Measurements from ENCODE around the gene ATAD1.

Gene ATAD1

DNA sequence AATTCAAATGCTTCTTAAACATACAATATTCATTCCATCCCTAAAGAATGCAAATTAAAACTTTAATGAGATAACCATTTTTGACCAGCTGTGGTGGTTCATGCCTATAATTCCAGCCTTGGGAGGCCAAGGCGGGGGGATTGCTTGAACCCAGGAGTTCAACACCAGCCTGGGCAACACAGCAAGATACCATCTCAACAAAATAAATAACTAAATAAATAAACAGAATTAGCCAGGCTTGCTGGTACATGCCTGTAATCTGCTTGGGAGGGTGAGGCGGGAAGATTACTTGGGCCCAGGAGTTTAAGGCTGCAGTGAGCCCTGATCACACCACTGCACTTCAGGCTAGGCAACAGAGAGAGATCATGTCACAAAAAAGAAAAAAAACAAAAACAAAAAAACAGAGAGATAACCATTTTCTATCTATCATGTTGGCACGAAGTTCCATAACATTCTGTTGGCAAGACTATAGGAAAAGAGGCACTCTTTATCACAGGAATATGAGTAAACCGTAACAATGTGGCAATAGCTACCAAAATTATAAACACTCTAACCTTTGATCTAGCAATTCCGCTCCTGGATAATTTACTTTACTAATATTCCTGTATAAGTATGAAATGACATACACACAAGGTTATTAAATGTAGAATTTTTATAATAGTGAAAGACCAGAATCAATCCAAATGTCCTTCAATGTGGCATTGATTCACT, 52.2 kb downstream of the ATAD1 start:
- TF ChIP-seq, protein P1, sequence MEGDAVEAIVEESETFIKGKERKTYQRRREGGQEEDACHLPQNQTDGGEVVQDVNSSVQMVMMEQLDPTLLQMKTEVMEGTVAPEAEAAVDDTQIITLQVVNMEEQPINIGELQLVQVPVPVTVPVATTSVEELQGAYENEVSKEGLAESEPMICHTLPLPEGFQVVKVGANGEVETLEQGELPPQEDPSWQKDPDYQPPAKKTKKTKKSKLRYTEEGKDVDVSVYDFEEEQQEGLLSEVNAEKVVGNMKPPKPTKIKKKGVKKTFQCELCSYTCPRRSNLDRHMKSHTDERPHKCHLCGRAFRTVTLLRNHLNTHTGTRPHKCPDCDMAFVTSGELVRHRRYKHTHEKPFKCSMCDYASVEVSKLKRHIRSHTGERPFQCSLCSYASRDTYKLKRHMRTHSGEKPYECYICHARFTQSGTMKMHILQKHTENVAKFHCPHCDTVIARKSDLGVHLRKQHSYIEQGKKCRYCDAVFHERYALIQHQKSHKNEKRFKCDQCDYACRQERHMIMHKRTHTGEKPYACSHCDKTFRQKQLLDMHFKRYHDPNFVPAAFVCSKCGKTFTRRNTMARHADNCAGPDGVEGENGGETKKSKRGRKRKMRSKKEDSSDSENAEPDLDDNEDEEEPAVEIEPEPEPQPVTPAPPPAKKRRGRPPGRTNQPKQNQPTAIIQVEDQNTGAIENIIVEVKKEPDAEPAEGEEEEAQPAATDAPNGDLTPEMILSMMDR (IDR thresholded peaks at IDR 0.05; ENCODE audit: low read depth, low read length): no peak
- DNase-seq (ENCODE audit: extremely low read depth, low read depth): no peak

DNA sequence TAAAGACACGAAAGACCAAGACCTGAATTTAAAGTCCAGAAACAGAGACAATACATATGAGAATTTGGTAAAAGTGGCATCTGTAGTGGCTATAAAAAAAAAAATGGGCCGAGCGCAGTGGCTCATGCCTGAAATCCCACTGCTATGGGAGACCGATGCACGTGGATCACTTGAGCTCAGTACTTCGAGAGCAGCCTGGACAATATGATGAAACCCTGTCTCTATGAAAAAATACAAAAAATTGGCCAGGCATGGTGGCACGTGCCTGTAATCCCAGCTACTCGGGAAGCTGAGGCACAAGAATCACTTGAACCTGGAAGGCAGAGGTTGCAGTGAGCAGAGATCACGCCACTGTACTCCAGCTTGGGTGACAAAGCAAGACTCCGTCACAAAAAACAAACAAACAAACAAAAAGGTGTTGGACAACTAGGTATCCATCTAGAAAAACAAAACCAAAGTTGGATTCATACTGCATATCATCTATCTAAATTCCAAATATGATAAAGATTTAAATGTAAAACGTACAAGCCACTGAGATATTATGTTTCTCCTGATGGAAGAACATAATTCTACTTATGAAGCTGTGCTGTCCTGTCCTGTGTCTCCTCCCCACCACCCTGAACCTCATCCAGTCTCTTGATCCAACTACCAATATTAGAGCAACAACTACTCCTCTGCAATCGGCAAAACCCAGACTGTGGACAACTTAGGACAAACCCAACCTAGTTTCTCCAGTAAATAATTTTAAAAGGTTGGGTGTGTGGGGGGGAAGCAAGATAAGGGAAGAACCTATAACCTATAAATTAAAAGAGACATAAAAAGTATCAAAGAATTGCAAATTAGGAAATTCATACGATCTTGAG, 53.7 kb downstream of the ATAD1 start:
- TF ChIP-seq, protein P1 (IDR thresholded peaks at IDR 0.05; ENCODE audit: low read depth, low read length): no peak

DNA sequence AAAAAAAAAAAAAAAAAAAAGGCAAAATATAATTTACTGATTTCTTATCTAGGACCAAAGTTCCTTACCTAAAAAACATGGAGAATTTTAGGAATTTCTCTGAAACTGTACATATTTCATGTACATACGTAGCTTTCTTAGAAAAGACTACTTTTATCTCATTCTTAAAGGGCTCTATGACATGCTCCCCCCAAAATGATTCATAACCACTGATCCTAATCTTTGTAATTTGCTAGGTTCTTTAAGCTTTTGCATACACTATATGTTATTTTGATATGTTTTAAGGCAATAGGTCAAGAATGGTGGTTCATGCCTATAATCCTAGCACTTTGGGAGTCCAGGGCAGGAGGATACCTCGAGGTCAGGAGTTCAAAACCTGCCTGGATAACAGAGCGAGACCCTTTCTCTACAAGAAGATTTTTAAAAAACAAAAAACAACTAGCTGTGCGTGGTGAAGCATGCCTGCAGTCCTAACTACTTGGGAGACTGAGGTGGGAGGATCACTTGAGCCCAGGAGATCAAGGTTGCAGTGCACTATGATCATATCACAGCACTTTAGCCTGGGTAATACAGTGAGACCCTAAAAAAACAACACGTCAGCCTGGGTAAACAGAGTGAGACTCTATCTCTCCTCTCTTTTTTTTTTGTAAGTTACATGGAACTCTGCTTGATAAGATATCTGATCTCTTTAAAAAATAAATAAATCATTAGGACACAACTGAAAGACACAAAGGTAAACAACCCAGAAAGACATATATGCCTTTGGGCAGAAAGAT, 54.8 kb downstream of the ATAD1 start:
- TF ChIP-seq, protein P1 (IDR thresholded peaks at IDR 0.05; ENCODE audit: low read depth, low read length): no peak
- DNase-seq (ENCODE audit: extremely low read depth, low read depth): no peak

More for the DNA sequence above, 53.7 kb downstream of the ATAD1 start:
- no peak for DNase-seq (ENCODE audit: extremely low read depth, low read depth)

DNA sequence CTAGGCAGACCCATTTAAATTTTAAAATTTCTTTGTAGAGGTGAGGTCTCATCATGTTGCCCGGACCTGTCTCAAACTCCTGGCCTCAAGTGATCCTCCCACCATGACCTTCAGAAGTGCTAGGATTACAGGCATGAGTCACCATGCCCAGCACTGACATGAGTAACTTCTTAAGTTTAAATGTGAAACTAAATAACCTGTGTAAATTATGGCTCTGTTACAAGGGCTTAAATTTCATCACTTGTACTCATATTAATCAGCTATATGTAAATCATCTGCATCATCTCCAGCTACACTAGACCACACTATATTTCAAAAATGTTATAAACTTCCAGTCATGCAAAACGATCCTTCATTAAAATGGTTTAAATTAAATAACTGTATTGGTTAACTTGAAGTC, 56.1 kb downstream of the ATAD1 start:
- TF ChIP-seq, protein P1 (IDR thresholded peaks at IDR 0.05; ENCODE audit: low read depth, low read length): no peak
- no peak for DNase-seq (ENCODE audit: extremely low read depth, low read depth)

DNA sequence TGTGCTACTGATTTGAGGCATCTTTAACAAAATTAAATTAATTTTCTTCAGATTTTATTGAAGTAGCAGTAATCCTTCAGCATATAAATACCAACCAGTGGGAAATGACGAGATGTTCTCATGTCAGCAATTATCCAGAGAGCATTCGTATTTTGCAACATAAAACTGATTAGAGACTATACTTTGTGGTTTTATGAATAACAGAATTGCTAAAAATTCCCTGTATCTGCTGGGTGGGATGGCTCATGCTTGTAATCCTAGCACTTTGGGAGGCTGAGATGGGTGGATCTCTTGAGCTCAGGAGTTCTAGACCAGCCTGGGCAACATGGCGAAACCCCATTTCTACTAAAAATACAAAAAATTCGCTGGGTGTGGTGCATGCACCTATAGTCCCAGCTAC, 56.9 kb downstream of the ATAD1 start:
- no peak for DNase-seq (ENCODE audit: extremely low read depth, low read depth)
- TF ChIP-seq, protein P1 (IDR thresholded peaks at IDR 0.05; ENCODE audit: low read depth, low read length): no peak

DNA sequence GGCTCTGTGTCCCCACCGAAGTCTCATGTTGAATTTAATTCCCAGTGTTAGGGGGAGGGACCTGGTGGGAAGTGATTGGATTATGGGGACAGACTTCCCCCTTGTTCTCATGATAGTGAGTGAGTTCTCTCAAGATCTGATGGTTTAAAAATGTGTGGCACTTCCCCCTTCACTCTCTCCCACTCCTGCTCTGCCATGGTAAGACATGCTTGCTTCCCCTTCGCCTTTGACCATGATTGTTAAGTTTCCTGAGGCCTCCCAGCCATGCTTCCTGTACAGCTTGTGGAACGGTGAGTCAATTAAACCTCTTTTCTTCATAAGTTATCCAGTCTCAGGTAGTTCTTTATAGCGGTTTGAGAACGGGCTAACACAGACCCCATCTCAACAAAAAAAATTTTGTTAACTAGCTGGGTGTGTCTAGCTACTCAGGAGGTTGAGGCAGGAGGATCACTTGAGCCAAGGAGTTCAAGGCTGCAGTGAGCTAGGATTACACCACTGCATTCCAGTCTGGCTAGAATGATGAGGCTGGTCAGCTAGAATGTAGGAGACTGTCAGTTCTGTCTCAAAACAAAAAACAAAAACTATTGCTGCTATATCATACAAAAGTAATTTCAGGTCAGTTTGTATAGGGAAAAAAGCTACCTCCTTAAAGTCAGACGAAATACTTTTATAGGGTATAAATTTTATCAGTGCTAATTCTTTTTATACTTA, 57.7 kb downstream of the ATAD1 start:
- DNase-seq (ENCODE audit: extremely low read depth, low read depth): no peak

More for the DNA sequence above, 57.7 kb downstream of the ATAD1 start:
- TF ChIP-seq, protein P1 (IDR thresholded peaks at IDR 0.05; ENCODE audit: low read depth, low read length): no peak

Measured in AG09319 (cell line).